Endothelial cell (in vitro differentiated cells): ENCODE results near the gene AWAT2. TPM values are rescaled to one million over a fixed set of nuclear protein-coding genes. Genes with fewer than 3 reads are reported as not detected.

Experiments
- DNase-seq: peaks from one replicate; pipeline ENCODE4 v3.0.0; 2021; ENCODE audit warnings: low spot score
- H3K27ac Mint-ChIP-seq: one replicate; pipeline ENCODE4 v1.8.0; 2021; ENCODE audit warnings: mixed read lengths, inconsistent platforms; ENCODE audit not compliant: unreplicated experiment
- H3K27me3 Mint-ChIP-seq: one replicate; pipeline ENCODE4 v1.8.0; 2021; ENCODE audit warnings: mild to moderate bottlenecking, moderate library complexity, mixed read lengths, inconsistent platforms; ENCODE audit not compliant: unreplicated experiment
- H3K36me3 Mint-ChIP-seq: one replicate; pipeline ENCODE4 v1.8.0; 2021; ENCODE audit warnings: mild to moderate bottlenecking, low read depth, mixed read lengths, inconsistent platforms; ENCODE audit not compliant: unreplicated experiment
- H3K4me1 Mint-ChIP-seq: one replicate; pipeline ENCODE4 v1.8.0; 2021; ENCODE audit warnings: mild to moderate bottlenecking, mixed read lengths, inconsistent platforms; ENCODE audit not compliant: unreplicated experiment
- H3K4me3 Mint-ChIP-seq: one replicate; pipeline ENCODE4 v1.8.0; 2021; ENCODE audit warnings: mild to moderate bottlenecking, mixed read lengths, inconsistent platforms; ENCODE audit not compliant: unreplicated experiment
- H3K9me3 Mint-ChIP-seq: one replicate; pipeline ENCODE4 v1.8.0; 2021; ENCODE audit warnings: mixed read lengths, inconsistent platforms; ENCODE audit not compliant: unreplicated experiment
- CTCF ChIP-seq: fragments of 200-600 bp; sonication (generic); IDR thresholded peaks from one replicate; pipeline ENCODE4 v1.5.0; 2021; ENCODE audit warnings: antibody characterized with exemption; ENCODE audit not compliant: unreplicated experiment
- total RNA-seq: library from RNA; stranded (reverse); fragmentation: NEBNext Ultra II Directional; extraction: Animal tissue kit (Norgen Biotek cat#: 25700); gene quantifications from one replicate; pipeline ENCODE4 v1.2.1, GENCODE V29; 2021; ENCODE audit not compliant: unreplicated experiment

AWAT2 gene
- total RNA-seq, 1 donor from 2014 or later = not detected

- no peaks in the 10 kb centered on the region for H3K27me3 Mint-ChIP-seq
These were observed 22.9 kb downstream of the AWAT2 start for GRCh38 chrX:70026851-70027200.

GRCh38 chrX:70026112-70026850 lies 23.5 kb downstream of the AWAT2 start:
- TF ChIP-seq CTCF = no peak
- H3K4me1 Mint-ChIP-seq = peaks cover 18% of the 10 kb centered on the region
- no peaks in the 10 kb centered on the region for H3K36me3 Mint-ChIP-seq
- no peak overlapping the region for H3K4me3 Mint-ChIP-seq
- H3K27ac Mint-ChIP-seq = no peak overlapping the region
- H3K27me3 Mint-ChIP-seq = no peaks in the 10 kb centered on the region
- no peaks in the 10 kb centered on the region for H3K9me3 Mint-ChIP-seq
- no peak for DNase-seq

More at GRCh38 chrX:70026851-70027200, 22.9 kb downstream of the AWAT2 start:
- peaks cover 18% of the 10 kb centered on the region for H3K4me1 Mint-ChIP-seq
- H3K9me3 Mint-ChIP-seq = no peaks in the 10 kb centered on the region
- TF ChIP-seq CTCF = no peak
- H3K27ac Mint-ChIP-seq = peak overlapping the region; percentile 36
- no peaks in the 10 kb centered on the region for H3K36me3 Mint-ChIP-seq
- no peak overlapping the region for H3K4me3 Mint-ChIP-seq
- DNase-seq = no peak

GRCh38 chrX:70025464-70025863 lies 24.3 kb downstream of the AWAT2 start:
- Mint-ChIP-seq H3K27ac (no peak overlapping the region), H3K4me1 (peaks cover 18% of the 10 kb centered on the region), H3K27me3 (no peaks in the 10 kb centered on the region), H3K36me3 (no peaks in the 10 kb centered on the region), H3K9me3 (no peaks in the 10 kb centered on the region), H3K4me3 (no peak overlapping the region)
- DNase-seq = no peak
- TF ChIP-seq CTCF = no peak

GRCh38 chrX:70022616-70023015 lies 27.1 kb downstream of the AWAT2 start:
- H3K27ac Mint-ChIP-seq = no peak overlapping the region
- no peak for TF ChIP-seq CTCF
- H3K4me3 Mint-ChIP-seq = no peak overlapping the region
- peaks cover 15% of the 10 kb centered on the region for H3K4me1 Mint-ChIP-seq
- H3K9me3 Mint-ChIP-seq = no peaks in the 10 kb centered on the region
- H3K36me3 Mint-ChIP-seq = no peaks in the 10 kb centered on the region
- no peak for DNase-seq
- H3K27me3 Mint-ChIP-seq = peaks cover 2% of the 10 kb centered on the region

- DNase-seq = no peak
- Mint-ChIP-seq H3K36me3 (no peaks in the 10 kb centered on the region), H3K9me3 (no peaks in the 10 kb centered on the region), H3K27me3 (peaks cover 2% of the 10 kb centered on the region), H3K4me1 (no peaks in the 10 kb centered on the region), H3K27ac (no peak overlapping the region), H3K4me3 (no peak overlapping the region)
- no peak for TF ChIP-seq CTCF
These were observed 33.2 kb downstream of the AWAT2 start for GRCh38 chrX:70016513-70016912.
